ENCODE data around the gene MRPL22.
"Not testable (repeated sequence)": the region's sequence is repeated elsewhere in the genome, so short reads cannot be mapped to it uniquely, and the experiment has no call there.

Gene MRPL22

DNA sequence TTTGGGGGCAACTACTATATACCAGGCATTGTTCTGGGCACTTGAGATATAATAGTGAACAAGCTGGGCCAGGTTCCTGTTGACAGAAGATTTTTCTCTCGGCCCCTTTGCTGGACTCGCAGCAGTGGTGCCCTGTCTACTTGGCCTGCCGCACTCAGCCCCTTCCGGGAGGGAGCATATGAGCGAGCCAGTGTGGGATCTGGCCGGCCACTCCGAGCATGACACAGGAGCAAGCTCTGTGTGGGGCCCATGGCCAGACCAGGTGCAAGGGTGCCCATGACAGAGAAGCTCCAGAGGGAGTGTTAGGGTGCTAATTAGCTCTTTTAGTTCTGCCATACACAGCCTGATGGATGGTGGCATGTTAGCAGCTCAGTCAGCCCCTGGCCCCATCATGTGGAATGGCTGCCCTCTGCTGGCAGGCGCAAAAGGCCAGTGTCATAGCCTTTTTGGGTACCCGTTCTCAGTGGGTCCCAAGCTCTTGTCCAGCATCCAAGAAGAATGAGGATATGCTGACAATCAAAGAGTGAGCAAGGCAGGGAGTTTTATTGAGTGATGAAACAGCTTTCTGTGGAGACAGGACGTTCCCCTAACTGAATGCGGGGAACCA is 63.4 kb downstream of the MRPL22 start:
- H3K4me3 ChIP-seq (ENCODE audit: control insufficient read depth, low read depth, low read length) = no peak overlapping the region
- TF ChIP-seq, protein P1, sequence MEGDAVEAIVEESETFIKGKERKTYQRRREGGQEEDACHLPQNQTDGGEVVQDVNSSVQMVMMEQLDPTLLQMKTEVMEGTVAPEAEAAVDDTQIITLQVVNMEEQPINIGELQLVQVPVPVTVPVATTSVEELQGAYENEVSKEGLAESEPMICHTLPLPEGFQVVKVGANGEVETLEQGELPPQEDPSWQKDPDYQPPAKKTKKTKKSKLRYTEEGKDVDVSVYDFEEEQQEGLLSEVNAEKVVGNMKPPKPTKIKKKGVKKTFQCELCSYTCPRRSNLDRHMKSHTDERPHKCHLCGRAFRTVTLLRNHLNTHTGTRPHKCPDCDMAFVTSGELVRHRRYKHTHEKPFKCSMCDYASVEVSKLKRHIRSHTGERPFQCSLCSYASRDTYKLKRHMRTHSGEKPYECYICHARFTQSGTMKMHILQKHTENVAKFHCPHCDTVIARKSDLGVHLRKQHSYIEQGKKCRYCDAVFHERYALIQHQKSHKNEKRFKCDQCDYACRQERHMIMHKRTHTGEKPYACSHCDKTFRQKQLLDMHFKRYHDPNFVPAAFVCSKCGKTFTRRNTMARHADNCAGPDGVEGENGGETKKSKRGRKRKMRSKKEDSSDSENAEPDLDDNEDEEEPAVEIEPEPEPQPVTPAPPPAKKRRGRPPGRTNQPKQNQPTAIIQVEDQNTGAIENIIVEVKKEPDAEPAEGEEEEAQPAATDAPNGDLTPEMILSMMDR (conservative IDR thresholded peaks at IDR 0.05; ENCODE audit: control insufficient read depth, insufficient read depth, low read depth, low read length) = peak; percentile 28
- DNase-seq (ENCODE audit: low read depth) = no peak

DNA sequence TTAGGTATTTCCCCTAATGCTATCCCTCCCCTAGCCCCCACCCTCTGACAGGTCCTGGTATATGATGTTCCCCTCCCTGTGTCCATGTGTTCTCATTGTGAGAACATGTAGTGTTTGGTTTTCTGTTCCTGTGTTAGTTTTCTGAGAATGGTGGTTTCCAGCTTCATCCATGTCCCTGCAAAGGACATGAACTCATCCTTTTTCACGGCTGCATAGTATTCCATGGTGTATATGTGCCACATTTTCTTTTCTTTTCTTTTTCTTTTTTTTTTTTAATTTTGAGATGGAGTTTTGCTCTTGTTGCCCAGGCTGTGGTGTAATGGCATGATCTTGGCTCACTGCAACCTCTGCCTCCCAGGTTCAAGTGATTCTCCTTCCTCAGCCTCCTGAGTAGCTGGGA is 65.4 kb downstream of the MRPL22 start:
- not testable (repeated sequence) for DNase-seq (ENCODE audit: low read depth)

DNA sequence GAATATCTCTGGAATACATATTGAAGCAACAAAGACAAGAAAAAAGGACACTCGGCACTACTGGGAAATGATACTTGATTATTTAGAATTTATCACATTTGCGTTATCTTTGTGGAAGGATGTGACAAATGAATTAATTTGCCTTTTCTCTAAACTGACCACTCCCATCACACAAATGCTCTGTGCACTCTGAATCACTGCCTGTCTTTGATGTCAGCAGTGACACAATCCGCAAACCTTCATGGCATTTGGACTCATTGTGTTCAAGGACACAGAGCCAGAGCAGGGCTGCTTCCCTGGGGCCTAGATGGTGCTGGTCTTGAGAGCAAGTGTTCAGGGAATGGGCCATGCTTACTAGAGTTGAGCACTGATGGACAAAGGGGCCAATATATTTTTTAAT is 67.8 kb downstream of the MRPL22 start:
- DNase-seq (ENCODE audit: low read depth) = no peak
- TF ChIP-seq, protein P1 (conservative IDR thresholded peaks at IDR 0.05; ENCODE audit: control insufficient read depth, insufficient read depth, low read depth, low read length) = no peak
- no peak overlapping the region for H3K4me3 ChIP-seq (ENCODE audit: control insufficient read depth, low read depth, low read length)

More for the DNA sequence above, 65.4 kb downstream of the MRPL22 start:
- H3K4me3 ChIP-seq (ENCODE audit: control insufficient read depth, low read depth, low read length) = not testable (repeated sequence)

DNA sequence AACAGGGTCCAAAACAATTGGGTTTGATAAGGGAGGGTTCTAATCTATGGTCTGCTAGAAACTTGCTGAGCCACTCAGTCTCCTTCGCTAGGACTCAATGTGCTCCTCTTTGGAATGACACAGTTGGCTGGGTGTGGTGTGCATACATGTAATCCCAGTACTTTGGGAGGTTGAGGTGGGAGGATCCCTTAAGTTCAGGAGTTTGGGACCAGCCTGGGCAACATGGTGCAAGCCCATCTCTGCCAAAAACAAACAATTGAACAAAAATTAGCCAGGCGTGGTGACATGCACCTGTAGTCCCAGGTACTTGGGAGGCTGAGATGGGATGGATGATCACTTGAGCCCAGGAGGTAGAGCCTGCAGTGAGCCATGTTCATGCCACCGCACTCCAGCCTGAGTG is 70.0 kb downstream of the MRPL22 start:
- no peak for DNase-seq (ENCODE audit: low read depth)
- no peak overlapping the region for H3K4me3 ChIP-seq (ENCODE audit: control insufficient read depth, low read depth, low read length)
- TF ChIP-seq, protein P1 (conservative IDR thresholded peaks at IDR 0.05; ENCODE audit: control insufficient read depth, insufficient read depth, low read depth, low read length) = no peak

DNA sequence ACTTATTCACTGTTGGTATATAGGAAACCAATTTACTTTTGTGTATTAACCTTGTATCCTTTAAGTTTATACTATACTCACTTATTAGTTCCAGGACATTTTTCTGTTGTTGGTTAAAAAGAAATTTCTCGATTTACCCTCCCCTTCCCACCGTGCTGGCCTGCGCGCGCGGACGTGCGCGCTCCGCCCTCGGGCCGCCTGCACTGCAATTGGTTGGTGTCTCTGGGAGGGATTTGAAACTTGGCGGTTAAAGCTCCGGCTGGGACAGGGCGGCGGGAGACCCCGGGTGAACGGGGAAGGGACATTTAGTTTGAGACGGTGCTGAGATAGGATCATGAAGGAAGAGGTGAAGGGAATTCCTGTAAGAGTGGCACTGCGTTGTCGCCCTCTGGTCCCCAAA is 72.7 kb downstream of the MRPL22 start, which contains the start of gene KIF4B:
KIF4B (plus strand) TSS at position 230 of the 400 bp plus-strand sequence; CDS start at position 335, 105 bp downstream.
- TF ChIP-seq, protein P1 (conservative IDR thresholded peaks at IDR 0.05; ENCODE audit: control insufficient read depth, insufficient read depth, low read depth, low read length) = no peak
- no peak within 1 kb of the TSS for H3K4me3 ChIP-seq (ENCODE audit: control insufficient read depth, low read depth, low read length)
- DNase-seq (ENCODE audit: low read depth) = no peak

DNA sequence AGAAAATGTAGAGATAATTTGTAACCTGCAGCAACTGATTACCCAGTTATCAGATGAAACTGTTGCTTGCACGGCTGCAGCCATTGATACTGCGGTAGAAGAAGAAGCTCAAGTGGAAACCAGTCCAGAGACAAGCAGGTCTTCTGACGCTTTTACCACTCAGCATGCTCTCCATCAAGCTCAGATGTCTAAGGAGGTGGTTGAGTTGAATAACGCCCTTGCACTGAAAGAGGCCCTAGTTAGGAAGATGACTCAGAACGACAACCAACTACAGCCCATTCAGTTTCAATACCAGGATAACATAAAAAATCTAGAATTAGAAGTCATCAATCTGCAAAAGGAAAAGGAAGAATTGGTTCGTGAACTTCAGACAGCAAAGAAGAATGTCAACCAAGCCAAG is 74.4 kb downstream of the MRPL22 start:
- TF ChIP-seq, protein P1 (conservative IDR thresholded peaks at IDR 0.05; ENCODE audit: control insufficient read depth, insufficient read depth, low read depth, low read length) = no peak
- DNase-seq (ENCODE audit: low read depth) = no peak
- H3K4me3 ChIP-seq (ENCODE audit: control insufficient read depth, low read depth, low read length) = no peak overlapping the region

DNA sequence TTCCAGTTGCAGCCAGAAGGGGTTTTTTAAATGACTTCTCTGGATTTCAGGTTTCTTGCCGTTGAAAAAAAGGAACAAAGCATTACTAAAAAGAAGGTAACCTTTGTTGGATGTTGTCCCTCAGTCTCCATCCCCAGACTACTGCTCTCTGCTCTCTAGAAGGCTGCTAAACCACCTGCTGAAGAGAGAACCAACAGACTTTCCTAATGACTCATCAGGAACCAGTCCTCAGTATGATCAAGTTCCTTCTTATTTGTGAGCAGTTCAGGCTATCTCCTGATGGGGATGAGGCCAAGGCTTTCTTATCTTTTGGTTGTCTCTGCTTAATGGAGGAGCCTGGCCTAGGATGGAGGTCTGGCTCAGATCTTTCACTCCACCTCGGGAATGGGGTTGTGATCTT is 76.7 kb downstream of the MRPL22 start:
- TF ChIP-seq, protein P1 (conservative IDR thresholded peaks at IDR 0.05; ENCODE audit: control insufficient read depth, insufficient read depth, low read depth, low read length) = no peak
- no peak overlapping the region for H3K4me3 ChIP-seq (ENCODE audit: control insufficient read depth, low read depth, low read length)
- DNase-seq (ENCODE audit: low read depth) = no peak
